PC-9 (cell line): ENCODE measurements around the gene MAGEB10. TPM values are rescaled to one million over a fixed set of nuclear protein-coding genes. Genes with fewer than 3 reads are reported as not detected.
"Not testable (repeated sequence)": the region's sequence is repeated elsewhere in the genome, so short reads cannot be mapped to it uniquely, and the experiment has no call there.

Experiments
- BruUV-seq: library from RNA; stranded (reverse); fragments of 400-500 nt; replicated peaks from 2 replicates; lab custom pipeline; 2021; lab: Mats Ljungman, UMichigan
- CTCF ChIA-PET: fragments of 300-600 bp; sonication (Branson Sonifier 250); formaldehyde crosslinking; loops from one replicate; lab custom pipeline; 2022; ENCODE audit warnings: antibody characterized with exemption; lab: Charles Lee
- POLR2A ChIA-PET: fragments of 300-600 bp; sonication (Branson Sonifier 250); formaldehyde crosslinking; loops from one replicate; lab custom pipeline; 2022; ENCODE audit warnings: antibody characterized with exemption; ENCODE audit not compliant: unreplicated experiment; lab: Charles Lee
- DNase-seq, 2 experiments: peaks; one replicate each; pipeline versions ENCODE4 v3.0.0 to v3.0.0-alpha.2; 2015 to 2022; ENCODE audit warnings: mixed read lengths in 1 of 2
- H2AFZ ChIP-seq: fragments of 200-600 bp; sonication (generic); 2 replicates; pipeline ENCODE4 v1.8.1; 2017; ENCODE audit warnings: antibody characterized with exemption
- H3F3A ChIP-seq: fragments of 200-600 bp; sonication (generic); 2 replicates; pipeline ENCODE4 v1.8.1; 2017; ENCODE audit warnings: antibody characterized with exemption, mild to moderate bottlenecking, low read depth; ENCODE audit not compliant: insufficient read depth
- H3K27ac ChIP-seq: fragments of 200-600 bp; sonication (generic); 2 replicates; pipeline ENCODE4 v1.6.1; 2016; ENCODE audit warnings: mixed run types
- H3K27me3 ChIP-seq: fragments of 200-600 bp; sonication (generic); 2 replicates; pipeline ENCODE4 v1.6.1; 2016; ENCODE audit warnings: low read depth, mixed run types; ENCODE audit not compliant: insufficient read depth
- H3K36me3 ChIP-seq: fragments of 200-600 bp; sonication (generic); 2 replicates; pipeline ENCODE4 v1.6.1; 2016; ENCODE audit warnings: low read depth, mixed run types
- H3K4me1 ChIP-seq: fragments of 200-600 bp; sonication (generic); replicated peaks from 2 replicates; pipeline ENCODE4 v1.6.1; 2016; ENCODE audit warnings: mixed run types; ENCODE audit not compliant: insufficient read depth
- H3K4me2 ChIP-seq: fragments of 200-600 bp; sonication (generic); 2 replicates; pipeline ENCODE4 v1.6.1; 2017; ENCODE audit warnings: mixed run types
- H3K4me3 ChIP-seq: fragments of 200-600 bp; sonication (generic); 2 replicates; pipeline ENCODE4 v1.6.1; 2016; ENCODE audit warnings: mixed run types
- H3K79me2 ChIP-seq: fragments of 200-600 bp; sonication (generic); 2 replicates; pipeline ENCODE4 v1.6.1; 2017; ENCODE audit warnings: low read depth, mixed run types
- H3K9me2 ChIP-seq: fragments of 200-600 bp; sonication (generic); 2 replicates; pipeline ENCODE4 v1.8.1; 2017; ENCODE audit warnings: mild to moderate bottlenecking; ENCODE audit not compliant: insufficient read depth
- H3K9me3 ChIP-seq: fragments of 200-600 bp; sonication (generic); 2 replicates; pipeline ENCODE4 v1.8.1; 2016; ENCODE audit warnings: low read depth; ENCODE audit not compliant: insufficient read depth
- H4K20me1 ChIP-seq: fragments of 200-600 bp; sonication (generic); 2 replicates; pipeline ENCODE4 v1.8.1; 2017; ENCODE audit not compliant: insufficient read depth
- EZH2 ChIP-seq: fragments of 200-600 bp; sonication (generic); IDR thresholded peaks from 2 replicates; pipeline ENCODE4 v1.8.0; 2017; ENCODE audit warnings: antibody characterized with exemption, low read depth
- intact Hi-C: fragments of 100-400 bp; cut with micrococcal nuclease; formaldehyde crosslinking; loops from one replicate; pipeline ENCODE4 v1.10.0; 2022; ENCODE audit not compliant: unreplicated experiment
- total RNA-seq: library from RNA; stranded (reverse); gene quantifications from 2 replicates; pipeline ENCODE4 v1.2.3, GENCODE V29; 2021
- TF ChIP-seq, protein P1 (sequence below): fragments of 200-600 bp; sonication (generic); conservative IDR thresholded peaks from 2 replicates; pipeline ENCODE4 v1.6.1; 2017; ENCODE audit warnings: mixed run types, antibody characterized with exemption, mild to moderate bottlenecking, moderate library complexity

The MAGEB10 gene
- total RNA-seq, 1 experiment from 2014 or later: not detected

DNA sequence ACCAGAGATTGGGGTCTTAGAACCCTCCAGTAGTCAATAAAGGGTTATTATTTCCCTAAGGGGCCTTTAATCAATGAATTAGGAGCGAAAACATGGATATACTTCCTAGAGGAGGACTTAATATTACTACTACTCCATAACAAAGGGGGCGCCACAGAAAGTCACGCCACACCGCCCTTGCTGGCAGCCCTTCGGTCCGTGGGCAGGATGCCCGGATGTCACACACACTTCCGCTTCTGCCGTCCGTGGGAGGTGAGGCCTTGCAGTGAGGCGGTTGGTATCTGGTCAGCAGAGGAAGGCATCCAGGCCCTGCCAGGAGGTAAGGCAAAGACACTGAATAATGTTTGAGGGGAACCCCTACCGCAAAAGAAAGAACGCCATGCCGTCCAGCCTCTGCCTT is 436 bp downstream of the MAGEB10 start:
- no peaks in the 10 kb centered on the region for H3K36me3 ChIP-seq
- H3K79me2 ChIP-seq: no peaks in the 10 kb centered on the region
- no peaks in the 10 kb centered on the region for H3K4me1 ChIP-seq
- no peak for DNase-seq
- ChIA-PET CTCF (no interaction called here), POLR2A (no interaction called here)
- no peaks in the 10 kb centered on the region for H3K27me3 ChIP-seq
- H3K4me2 ChIP-seq: no peak overlapping the region
- H3F3A ChIP-seq: no peaks in the 10 kb centered on the region
- no peak overlapping the region for H3K27ac ChIP-seq
- no peaks in the 10 kb centered on the region for H3K9me3 ChIP-seq
- intact Hi-C loops: no loop called here
- no TSS peak for BruUV-seq
- H2AFZ ChIP-seq: no peak overlapping the region
- H4K20me1 ChIP-seq: no peaks in the 10 kb centered on the region
- no peak for TF ChIP-seq EZH2
- TF ChIP-seq, protein P1, sequence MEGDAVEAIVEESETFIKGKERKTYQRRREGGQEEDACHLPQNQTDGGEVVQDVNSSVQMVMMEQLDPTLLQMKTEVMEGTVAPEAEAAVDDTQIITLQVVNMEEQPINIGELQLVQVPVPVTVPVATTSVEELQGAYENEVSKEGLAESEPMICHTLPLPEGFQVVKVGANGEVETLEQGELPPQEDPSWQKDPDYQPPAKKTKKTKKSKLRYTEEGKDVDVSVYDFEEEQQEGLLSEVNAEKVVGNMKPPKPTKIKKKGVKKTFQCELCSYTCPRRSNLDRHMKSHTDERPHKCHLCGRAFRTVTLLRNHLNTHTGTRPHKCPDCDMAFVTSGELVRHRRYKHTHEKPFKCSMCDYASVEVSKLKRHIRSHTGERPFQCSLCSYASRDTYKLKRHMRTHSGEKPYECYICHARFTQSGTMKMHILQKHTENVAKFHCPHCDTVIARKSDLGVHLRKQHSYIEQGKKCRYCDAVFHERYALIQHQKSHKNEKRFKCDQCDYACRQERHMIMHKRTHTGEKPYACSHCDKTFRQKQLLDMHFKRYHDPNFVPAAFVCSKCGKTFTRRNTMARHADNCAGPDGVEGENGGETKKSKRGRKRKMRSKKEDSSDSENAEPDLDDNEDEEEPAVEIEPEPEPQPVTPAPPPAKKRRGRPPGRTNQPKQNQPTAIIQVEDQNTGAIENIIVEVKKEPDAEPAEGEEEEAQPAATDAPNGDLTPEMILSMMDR: no peak
- no peaks in the 10 kb centered on the region for H3K9me2 ChIP-seq
- H3K4me3 ChIP-seq: no peak overlapping the region

DNA sequence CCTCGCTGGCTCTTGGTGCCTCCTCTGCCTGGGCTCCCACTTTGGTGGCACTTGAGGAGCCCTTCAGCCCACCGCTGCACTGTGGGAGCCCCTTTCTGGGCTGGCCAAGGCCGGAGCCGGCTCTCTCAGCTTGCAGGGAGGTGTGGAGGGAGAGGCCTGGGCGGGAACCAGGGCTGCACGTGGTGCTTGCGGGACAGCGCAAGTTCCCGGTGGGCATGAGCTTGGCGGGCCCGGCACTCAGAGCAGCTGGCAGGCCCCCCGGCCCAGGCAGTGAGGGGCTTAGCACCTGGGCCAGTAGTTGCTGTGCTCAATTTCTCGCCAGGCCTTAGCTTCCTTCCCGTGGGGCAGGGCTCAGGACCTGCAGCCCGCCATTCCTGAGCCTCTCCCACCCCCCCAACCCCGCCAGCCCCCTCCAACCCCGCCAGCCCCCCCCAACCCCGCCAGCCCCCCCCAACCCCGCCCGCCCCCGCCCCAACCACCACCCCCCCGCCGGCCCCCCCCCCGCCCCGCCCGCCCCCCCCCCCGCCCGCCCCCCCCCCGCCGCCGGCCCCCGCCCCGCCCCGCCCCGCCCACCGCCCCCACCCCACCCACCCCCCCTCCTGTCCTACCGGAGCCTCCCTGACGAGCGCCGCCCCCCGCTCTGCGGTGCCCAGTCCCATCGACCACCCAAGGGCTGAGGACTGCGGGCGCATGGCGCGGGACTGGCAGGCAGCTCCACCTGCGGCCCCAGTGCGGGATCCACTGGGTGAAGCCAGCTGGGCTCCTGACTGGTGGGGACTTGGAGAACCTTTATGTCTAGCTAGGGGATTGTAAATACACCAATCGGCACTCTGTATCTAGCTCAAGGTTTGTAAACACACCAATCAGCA is 1.4 kb downstream of the MAGEB10 start:
- H3K36me3 ChIP-seq, BruUV-seq, CTCF ChIA-PET, H3K4me2 ChIP-seq, H3K9me3 ChIP-seq, H3K9me2 ChIP-seq, H3K4me1 ChIP-seq, H4K20me1 ChIP-seq, H3K79me2 ChIP-seq, DNase-seq, H3K4me3 ChIP-seq, H3K27ac ChIP-seq, H3F3A ChIP-seq, H3K27me3 ChIP-seq, H2AFZ ChIP-seq, intact Hi-C loops: not testable (repeated sequence)
- POLR2A ChIA-PET: interaction anchor here (0.6 kb wide), 1 partner anchor 1224 kb away, joined by 3 read pairs; no protein-coding TSS in a partner anchor

DNA sequence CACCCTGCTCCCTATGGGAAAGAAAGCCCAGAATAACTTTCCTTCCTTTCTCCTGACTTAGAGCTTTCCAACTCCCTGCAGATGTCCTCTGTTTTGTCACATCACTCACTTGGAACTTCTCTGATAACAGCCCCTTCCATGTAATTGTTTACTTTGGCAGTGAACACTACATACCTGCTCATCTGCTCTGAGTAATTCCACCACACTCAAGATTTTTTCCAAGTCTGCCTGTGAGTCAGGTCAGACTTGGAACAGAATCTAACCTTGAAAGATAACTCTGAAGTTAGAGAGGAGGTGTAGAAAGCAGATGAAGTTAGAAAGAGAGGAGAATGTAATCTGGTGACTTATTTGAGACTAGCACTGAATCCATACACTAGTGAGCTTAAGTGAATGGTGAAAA is 7.4 kb downstream of the MAGEB10 start:
- Histone ChIP-seq H3K4me3 (no peak overlapping the region), H2AFZ (no peak overlapping the region), H3K36me3 (no peaks in the 10 kb centered on the region), H3F3A (no peaks in the 10 kb centered on the region), H3K4me1 (no peaks in the 10 kb centered on the region), H3K79me2 (no peaks in the 10 kb centered on the region), H3K4me2 (no peak overlapping the region), H3K27me3 (no peaks in the 10 kb centered on the region), H4K20me1 (no peaks in the 10 kb centered on the region), H3K27ac (no peak overlapping the region), H3K9me3 (no peaks in the 10 kb centered on the region), H3K9me2 (no peaks in the 10 kb centered on the region)
- ChIA-PET CTCF (no interaction called here), POLR2A (no interaction called here)
- no TSS peak for BruUV-seq
- TF ChIP-seq EZH2: no peak
- TF ChIP-seq, protein P1: no peak
- intact Hi-C loops: no loop called here
- peak in 1 of 2 experiments; percentile 1 for DNase-seq
